ENCODE results near the gene TLE3. TPM values are rescaled to one million over a fixed set of nuclear protein-coding genes. Genes with fewer than 3 reads are reported as not detected.

Gene TLE3
- total RNA-seq, 1 experiment from 2014 or later: 98.2 TPM

DNA sequence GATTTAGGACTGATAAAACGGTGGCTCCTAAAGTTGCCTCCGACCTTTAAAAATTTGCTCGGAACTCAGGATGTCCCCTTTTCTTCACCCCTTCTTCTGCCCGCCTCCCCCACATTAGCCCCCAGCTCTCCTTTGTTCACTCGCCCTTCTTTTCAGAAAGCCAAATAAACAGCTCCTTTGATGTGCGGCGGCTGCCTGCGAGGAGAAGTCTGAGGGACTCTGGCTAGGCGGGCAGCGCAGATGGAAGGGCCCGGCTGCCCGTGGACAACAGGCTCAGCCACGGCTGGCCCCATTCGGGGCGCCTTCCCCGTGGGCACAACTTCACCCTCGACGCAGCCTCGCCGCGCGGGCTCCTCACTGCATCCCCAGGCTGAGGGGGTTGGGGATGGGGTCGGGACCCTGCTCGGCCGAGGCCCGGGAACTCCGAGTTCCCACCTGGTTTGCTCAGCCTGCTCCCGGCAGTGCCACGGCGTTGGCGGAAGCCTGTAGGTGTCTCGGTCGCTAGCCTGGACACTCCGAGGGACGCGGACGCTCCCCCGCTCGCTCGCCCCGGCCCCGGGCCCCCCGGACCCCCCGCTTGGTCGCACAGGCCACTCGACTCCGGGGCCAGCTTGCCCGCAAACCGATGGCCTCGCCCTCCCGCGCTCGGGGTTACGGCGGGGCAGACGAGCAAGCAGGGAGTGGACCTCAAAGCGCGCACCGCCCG, 897 bp upstream of the TLE3 start:
- H3K14ac ChIP-seq (ENCODE audit: insufficient read depth, low read length): peak overlapping the region; percentile 94
- no peak overlapping the region for H3T11ph ChIP-seq (ENCODE audit: low read length)
- no peak overlapping the region for H4K5ac ChIP-seq (ENCODE audit: insufficient read length, low read depth, low read length)
- H3K27ac ChIP-seq (ENCODE audit: insufficient read length, low read depth, low read length): no peak overlapping the region
- H3K27me3 ChIP-seq (ENCODE audit: insufficient read depth, low read length): no peaks in the 10 kb centered on the region; the same call in 1 of the 2 replicates
- peak; percentile 77 for DNase-seq
- peak overlapping the region; percentile 88 for H3K18ac ChIP-seq (ENCODE audit: insufficient read length, low read depth, low read length)
- H3K9me3 ChIP-seq (ENCODE audit: control insufficient read depth, low read depth, low read length): no peaks in the 10 kb centered on the region
- Mint-ChIP-seq H3K27ac (peak overlapping the region; percentile 81 to 89 (median 85); a peak in 6 of 7 replicates), H3K9me3 (peaks cover 2% of the 10 kb centered on the region in 2 experiments; a peak in 2 of 5 replicates), H3K4me3 (peak overlapping the region; percentile 93 to 100), H3K27me3 (ENCODE audit: low read depth) (peaks cover 31% of the 10 kb centered on the region), H3K4me1 (peaks cover 42 to 46% of the 10 kb centered on the region in 2 experiments), H3K36me3 (ENCODE audit: insufficient read depth in 1 of 3, low read depth in 3 of 3) (peaks cover 5 to 15% (median 12%) of the 10 kb centered on the region in 3 experiments; a peak in 6 of 7 replicates)
- H3K23ac ChIP-seq (ENCODE audit: insufficient read length, low read depth, low read length): no peak overlapping the region
- peak overlapping the region; percentile 64 for H2BK120ac ChIP-seq (ENCODE audit: low read depth, low read length, poor library complexity, severe bottlenecking)
- peaks cover 29% of the 10 kb centered on the region for H3K23me2 ChIP-seq (ENCODE audit: insufficient read length, low read depth, low read length, poor library complexity, severe bottlenecking)
- TF ChIP-seq, protein P1, sequence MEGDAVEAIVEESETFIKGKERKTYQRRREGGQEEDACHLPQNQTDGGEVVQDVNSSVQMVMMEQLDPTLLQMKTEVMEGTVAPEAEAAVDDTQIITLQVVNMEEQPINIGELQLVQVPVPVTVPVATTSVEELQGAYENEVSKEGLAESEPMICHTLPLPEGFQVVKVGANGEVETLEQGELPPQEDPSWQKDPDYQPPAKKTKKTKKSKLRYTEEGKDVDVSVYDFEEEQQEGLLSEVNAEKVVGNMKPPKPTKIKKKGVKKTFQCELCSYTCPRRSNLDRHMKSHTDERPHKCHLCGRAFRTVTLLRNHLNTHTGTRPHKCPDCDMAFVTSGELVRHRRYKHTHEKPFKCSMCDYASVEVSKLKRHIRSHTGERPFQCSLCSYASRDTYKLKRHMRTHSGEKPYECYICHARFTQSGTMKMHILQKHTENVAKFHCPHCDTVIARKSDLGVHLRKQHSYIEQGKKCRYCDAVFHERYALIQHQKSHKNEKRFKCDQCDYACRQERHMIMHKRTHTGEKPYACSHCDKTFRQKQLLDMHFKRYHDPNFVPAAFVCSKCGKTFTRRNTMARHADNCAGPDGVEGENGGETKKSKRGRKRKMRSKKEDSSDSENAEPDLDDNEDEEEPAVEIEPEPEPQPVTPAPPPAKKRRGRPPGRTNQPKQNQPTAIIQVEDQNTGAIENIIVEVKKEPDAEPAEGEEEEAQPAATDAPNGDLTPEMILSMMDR (conservative IDR thresholded peaks at IDR 0.05): no peak
- no peak overlapping the region for H2AK5ac ChIP-seq (ENCODE audit: insufficient read length, low read length)
- no peak overlapping the region for H2BK20ac ChIP-seq (ENCODE audit: low read depth, low read length, poor library complexity, severe bottlenecking)
- H3K9ac ChIP-seq (ENCODE audit: extremely low read depth, insufficient read length, low read length): peak overlapping the region; percentile 66
- peak overlapping the region; percentile 86 for H3K4me2 ChIP-seq (ENCODE audit: insufficient read depth, insufficient read length, low read length)
- peaks cover 5% of the 10 kb centered on the region; the same call in 1 of the 2 replicates for H3K4me1 ChIP-seq (ENCODE audit: insufficient read depth, low read length)
- peak overlapping the region; percentile 48 for H2BK12ac ChIP-seq (ENCODE audit: insufficient read length, low read depth, low read length)
- no CpG with 5 or more reads among the region's 60 CpGs for WGBS (ENCODE audit: extremely low coverage, insufficient read length, low lambda C conversion rate)
- no peak overlapping the region; the same call in 1 of the 2 replicates for H3K4ac ChIP-seq (ENCODE audit: low read depth, low read length)
- H2BK15ac ChIP-seq (ENCODE audit: low read depth, low read length): no peak overlapping the region
- H3K56ac ChIP-seq (ENCODE audit: insufficient read length, low read depth, low read length): no peak overlapping the region
- H2BK5ac ChIP-seq (ENCODE audit: insufficient read length, low read length): no peak overlapping the region
- no peak overlapping the region for H2AFZ ChIP-seq (ENCODE audit: low read length)
- H4K8ac ChIP-seq (replicated peaks; ENCODE audit: insufficient read length, low read depth, low read length): no peak overlapping the region
- no peaks in the 10 kb centered on the region for H3K79me1 ChIP-seq (ENCODE audit: insufficient read depth, low read depth, low read length, poor library complexity, severe bottlenecking)
- no peaks in the 10 kb centered on the region for H4K20me1 ChIP-seq (ENCODE audit: control insufficient read depth, insufficient read depth, insufficient read length)
- H4K91ac ChIP-seq (ENCODE audit: insufficient read length, low read depth, low read length): no peak overlapping the region
- no peaks in the 10 kb centered on the region; the same call in 1 of the 2 replicates for H3K79me2 ChIP-seq (ENCODE audit: insufficient read depth, low read length)

Measured in H9 (cell line).